ENCODE measurements around the gene HEXIM1.

Gene HEXIM1, protein sequence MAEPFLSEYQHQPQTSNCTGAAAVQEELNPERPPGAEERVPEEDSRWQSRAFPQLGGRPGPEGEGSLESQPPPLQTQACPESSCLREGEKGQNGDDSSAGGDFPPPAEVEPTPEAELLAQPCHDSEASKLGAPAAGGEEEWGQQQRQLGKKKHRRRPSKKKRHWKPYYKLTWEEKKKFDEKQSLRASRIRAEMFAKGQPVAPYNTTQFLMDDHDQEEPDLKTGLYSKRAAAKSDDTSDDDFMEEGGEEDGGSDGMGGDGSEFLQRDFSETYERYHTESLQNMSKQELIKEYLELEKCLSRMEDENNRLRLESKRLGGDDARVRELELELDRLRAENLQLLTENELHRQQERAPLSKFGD

DNA sequence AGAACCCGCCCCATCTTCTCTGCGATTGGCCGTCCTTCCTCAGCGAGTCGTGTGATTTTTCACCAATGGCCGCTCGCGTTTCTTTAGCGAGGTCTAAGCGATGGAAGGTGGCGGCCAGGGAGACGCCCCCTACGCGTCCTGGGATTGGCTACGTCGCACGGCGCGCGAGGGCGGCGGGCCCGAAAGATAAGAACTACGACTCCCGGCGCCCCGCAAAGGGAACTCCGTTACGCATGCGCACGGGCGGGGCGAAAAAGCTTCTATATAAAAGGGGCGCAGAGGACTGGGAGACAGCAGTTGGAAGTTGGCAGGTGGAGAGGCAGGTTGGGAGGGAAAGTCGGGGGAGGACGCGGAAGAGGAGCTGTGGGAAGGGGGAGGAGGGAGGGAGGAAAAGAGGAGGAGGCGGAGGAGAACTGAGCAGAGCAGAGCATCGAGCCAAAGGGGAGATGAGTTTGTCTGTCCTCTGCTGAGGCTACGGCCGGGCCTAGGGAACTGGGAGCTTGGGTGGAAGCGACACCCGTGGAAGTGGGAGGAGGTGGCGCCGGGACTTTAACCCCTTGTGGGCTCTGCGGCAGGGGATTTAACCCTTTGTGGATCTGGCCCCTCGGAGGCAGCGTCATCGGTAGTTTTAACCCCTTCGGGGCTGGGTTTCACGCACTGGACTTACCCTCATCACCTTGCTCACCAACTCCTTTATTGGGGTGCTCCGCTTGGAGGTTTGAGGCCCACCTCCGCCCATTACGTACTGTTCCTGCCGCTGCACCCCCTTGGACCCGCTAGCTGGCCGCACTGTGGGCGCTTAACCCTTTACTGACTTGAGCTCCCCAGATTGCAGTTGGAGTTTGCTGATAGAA, at the start of gene HEXIM1:
TSS of gene HEXIM1 (plus strand) at position 293 of the 854 bp plus-strand sequence. CDS start 716 bp downstream, outside the sequence.
- TF ChIP-seq, protein P1, sequence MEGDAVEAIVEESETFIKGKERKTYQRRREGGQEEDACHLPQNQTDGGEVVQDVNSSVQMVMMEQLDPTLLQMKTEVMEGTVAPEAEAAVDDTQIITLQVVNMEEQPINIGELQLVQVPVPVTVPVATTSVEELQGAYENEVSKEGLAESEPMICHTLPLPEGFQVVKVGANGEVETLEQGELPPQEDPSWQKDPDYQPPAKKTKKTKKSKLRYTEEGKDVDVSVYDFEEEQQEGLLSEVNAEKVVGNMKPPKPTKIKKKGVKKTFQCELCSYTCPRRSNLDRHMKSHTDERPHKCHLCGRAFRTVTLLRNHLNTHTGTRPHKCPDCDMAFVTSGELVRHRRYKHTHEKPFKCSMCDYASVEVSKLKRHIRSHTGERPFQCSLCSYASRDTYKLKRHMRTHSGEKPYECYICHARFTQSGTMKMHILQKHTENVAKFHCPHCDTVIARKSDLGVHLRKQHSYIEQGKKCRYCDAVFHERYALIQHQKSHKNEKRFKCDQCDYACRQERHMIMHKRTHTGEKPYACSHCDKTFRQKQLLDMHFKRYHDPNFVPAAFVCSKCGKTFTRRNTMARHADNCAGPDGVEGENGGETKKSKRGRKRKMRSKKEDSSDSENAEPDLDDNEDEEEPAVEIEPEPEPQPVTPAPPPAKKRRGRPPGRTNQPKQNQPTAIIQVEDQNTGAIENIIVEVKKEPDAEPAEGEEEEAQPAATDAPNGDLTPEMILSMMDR (IDR thresholded peaks at IDR 0.05): no peak
- peak within 1 kb of the TSS; percentile 99 for H3K27ac ChIP-seq

DNA sequence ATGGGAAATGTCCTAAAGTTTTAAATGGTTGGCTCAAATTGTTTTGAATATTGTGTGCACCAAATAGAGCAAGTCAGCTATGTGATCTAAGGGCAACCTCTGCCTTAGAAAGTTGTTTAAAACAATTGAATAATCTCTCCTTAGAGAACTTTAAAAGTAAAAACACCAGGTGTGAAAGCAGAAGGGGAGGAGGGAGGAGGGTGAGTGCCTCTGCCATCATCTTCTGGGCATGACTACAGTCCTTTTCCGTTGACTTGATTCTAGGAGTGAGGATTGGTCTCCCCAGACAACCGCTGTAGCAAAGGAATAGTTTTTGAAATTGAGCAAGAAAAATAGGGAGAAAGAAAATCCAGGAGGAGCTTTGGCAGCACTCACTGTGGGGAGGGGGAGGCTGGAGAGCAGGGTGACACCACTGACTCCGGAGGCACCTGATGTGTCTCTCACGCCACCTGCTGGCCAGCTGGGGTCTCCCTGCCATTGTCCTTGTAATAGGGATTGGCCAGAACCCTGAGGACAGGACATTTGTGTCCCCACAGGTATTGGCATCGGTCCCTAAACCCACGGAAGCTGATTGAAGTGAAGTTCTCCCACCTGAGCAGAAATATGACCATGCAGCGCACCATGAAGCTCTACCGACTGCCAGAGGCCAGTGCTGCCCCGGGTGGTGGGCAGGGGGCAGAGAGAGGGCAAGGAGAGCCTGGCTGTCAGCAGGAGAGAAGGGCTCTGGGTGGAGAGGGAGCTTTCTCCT, 49.2 kb upstream of the HEXIM1 start:
- TF ChIP-seq, protein P1 (IDR thresholded peaks at IDR 0.05): peak; percentile 92
- no peak for TF ChIP-seq ZFX (IDR thresholded peaks at IDR 0.05; ENCODE audit: borderline replicate concordance)
- H3K27ac ChIP-seq: no peak overlapping the region

DNA sequence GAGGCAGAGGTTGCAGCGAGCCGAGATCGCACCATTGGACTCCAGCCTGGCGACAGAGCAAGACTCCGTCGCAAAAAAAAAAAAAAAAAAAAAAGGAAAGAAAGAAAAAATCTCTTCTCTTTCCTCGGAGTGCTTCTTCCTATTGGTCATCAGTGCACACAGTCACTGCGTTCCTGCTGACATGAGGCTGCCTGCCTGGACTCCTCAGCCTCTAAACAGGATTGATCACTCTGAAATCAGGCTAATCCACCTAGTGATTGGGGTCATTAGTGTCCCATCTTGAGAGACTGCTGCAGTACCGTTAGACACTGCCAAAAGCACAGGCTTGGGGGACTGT, 46.8 kb upstream of the HEXIM1 start:
- TF ChIP-seq, protein P1 (IDR thresholded peaks at IDR 0.05): no peak
- no peak for TF ChIP-seq ZFX (IDR thresholded peaks at IDR 0.05; ENCODE audit: borderline replicate concordance)
- no peak overlapping the region for H3K27ac ChIP-seq

DNA sequence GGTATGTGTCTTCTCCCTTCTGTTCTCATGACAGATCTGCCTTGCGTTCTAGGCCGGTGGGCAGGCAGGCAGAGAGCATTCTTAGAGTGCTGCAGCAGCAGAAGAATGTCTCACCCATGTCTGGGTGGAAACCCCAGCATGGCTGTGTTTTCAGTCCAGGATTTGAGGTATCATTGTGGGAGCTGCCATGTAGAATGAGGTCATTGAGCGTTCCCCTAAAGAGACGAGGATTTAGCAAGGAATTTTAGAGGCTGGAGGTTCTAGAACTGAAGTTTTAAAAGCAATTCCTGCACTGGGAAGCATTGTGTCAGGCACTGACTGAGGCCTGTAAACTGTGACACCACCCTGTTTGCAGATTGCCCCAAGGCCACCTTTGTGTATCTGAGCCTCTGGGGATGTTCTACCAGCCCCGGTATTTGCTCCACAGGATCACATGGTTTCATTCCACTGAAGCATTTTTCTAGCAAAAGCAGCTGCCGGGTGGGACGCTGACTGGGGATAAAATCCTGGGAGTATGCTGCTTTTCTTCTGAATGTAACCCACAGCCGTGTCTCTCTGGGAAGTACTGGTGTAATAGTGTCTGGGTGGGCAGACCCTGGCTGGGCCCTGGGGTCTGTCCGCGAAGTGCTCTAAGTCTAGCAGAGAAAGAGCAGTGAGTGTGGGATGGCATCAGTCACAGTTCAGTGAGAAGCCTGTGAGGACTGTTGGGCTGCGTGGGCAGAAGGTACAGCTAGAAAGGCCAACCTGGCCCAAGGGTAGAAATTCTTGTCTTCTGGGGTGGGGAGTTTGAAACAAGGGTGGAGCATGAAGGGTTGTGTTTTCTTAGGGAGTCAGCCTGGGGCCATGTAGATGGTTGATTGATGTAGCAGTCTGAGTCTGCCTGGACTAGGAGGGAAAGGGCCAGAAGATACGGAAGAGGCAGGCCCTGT, 46.1 kb upstream of the HEXIM1 start:
- TF ChIP-seq ZFX (IDR thresholded peaks at IDR 0.05; ENCODE audit: borderline replicate concordance): no peak
- TF ChIP-seq, protein P1 (IDR thresholded peaks at IDR 0.05): no peak
- no peak overlapping the region for H3K27ac ChIP-seq

DNA sequence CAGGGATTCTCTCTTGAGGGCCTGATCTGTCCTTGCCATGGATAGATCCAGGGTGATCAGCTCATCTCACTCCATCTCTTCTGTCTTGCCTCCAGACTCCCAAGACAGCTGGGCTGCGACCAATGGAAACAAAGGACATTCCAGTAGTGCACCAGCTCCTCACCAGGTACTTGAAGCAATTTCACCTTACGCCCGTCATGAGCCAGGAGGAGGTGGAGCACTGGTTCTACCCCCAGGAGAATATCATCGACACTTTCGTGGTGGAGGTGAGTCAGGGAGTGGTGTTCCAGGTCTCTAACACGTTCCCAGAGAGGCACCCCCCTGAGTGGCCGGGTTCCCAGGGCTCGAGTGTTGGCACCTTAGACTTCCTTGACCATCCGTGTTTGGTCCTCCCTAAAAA, 45.4 kb upstream of the HEXIM1 start:
- TF ChIP-seq ZFX (IDR thresholded peaks at IDR 0.05; ENCODE audit: borderline replicate concordance): no peak
- TF ChIP-seq, protein P1 (IDR thresholded peaks at IDR 0.05): no peak
- H3K27ac ChIP-seq: no peak overlapping the region

DNA sequence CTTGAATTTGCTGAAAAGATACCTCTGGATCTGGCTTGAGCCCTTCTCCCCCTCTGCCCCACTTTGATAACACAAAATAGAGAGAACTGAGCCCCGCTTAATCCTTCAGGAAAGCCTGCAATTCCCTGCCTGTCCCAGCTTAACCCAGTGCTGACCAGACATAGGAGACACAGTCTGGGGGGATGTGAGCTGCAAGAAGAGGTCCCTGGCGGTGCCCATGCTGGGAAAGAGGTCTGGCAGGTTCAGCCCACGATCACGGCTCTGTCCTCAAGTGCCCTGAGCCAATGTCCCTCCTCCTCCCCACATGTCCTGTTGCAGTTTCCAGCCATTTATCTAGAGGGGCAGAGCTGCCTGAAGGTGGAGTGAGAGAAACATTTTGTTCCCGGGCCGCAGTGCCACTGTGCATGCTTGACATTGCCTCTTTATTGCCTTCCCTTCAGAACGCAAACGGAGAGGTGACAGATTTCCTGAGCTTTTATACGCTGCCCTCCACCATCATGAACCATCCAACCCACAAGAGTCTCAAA, 44.9 kb upstream of the HEXIM1 start:
- no peak overlapping the region for H3K27ac ChIP-seq
- no peak for TF ChIP-seq ZFX (IDR thresholded peaks at IDR 0.05; ENCODE audit: borderline replicate concordance)
- TF ChIP-seq, protein P1 (IDR thresholded peaks at IDR 0.05): no peak

Measured in 22Rv1 (cell line).